HL-60 (cell line): ENCODE measurements around the gene TNIK.

ENCODE experiments used
- DNase-seq, 2 experiments: peaks; one replicate each; pipeline ENCODE4 v3.0.0-alpha.2; 2010 to 2020; ENCODE audit warnings: low read depth in 1 of 2, low spot score in 1 of 2
- H3K27ac ChIP-seq: fragments of 250-450 bp; sonication (Bioruptor Pico); replicated peaks from 2 replicates; pipeline ENCODE4 v1.5.1; 2020; ENCODE audit warnings: mild to moderate bottlenecking, moderate library complexity
- H3K27me3 ChIP-seq: fragments of 250-450 bp; sonication (Bioruptor Pico); 2 replicates; pipeline ENCODE4 v1.5.1; 2021; ENCODE audit warnings: mild to moderate bottlenecking, moderate library complexity; ENCODE audit not compliant: insufficient read depth, poor library complexity, severe bottlenecking
- H3K4me3 ChIP-seq: replicated peaks from 2 replicates; pipeline ENCODE4 v1.5.1; 2011; ENCODE audit warnings: mild to moderate bottlenecking, control low read depth, low read length; ENCODE audit not compliant: insufficient read depth
- GABPA ChIP-seq: IDR thresholded peaks from 2 replicates; pipeline ENCODE4 v1.6.1; 2012; ENCODE audit warnings: low read depth
- POLR2AphosphoS5 ChIP-seq: IDR thresholded peaks from 2 replicates; pipeline ENCODE4 v1.6.1; 2012; ENCODE audit warnings: low read depth
- SPI1 ChIP-seq: IDR thresholded peaks from 2 replicates; pipeline ENCODE4 v1.6.1; 2012; ENCODE audit warnings: low read depth, mild to moderate bottlenecking, borderline replicate concordance
- TF ChIP-seq, protein P1 (sequence below): IDR thresholded peaks from one replicate; pipeline ENCODE4 v1.5.1; 2011; ENCODE audit warnings: low read length, control low read depth, inconsistent platforms; ENCODE audit not compliant: insufficient read depth
- TF ChIP-seq, protein P2 (sequence below): IDR thresholded peaks from 2 replicates; pipeline ENCODE4 v1.6.1; 2012; ENCODE audit warnings: low read depth; ENCODE audit not compliant: insufficient replicate concordance

TNIK gene

DNA sequence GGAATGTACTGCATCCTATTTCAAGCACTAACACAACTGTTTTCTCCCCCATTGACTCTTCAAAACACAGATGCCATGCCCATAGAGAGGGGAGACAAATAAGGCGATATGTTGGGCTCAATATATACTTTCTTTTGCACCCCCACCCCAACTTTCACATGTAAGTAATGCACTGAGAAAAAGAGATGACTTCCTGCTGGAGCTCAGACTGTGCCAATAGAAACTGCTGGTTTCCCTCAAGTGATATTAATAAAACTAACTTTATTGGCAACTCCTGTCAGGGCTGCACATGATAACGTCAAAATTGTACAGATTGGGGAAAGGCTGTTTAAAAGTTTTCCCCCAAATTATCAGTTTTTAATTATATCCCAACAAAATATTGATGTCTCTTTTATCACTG, 163.0 kb downstream of the TNIK start:
- no peak overlapping the region for H3K27ac ChIP-seq
- H3K27me3 ChIP-seq = peaks cover 2% of the 10 kb centered on the region
- TF ChIP-seq, protein P1, sequence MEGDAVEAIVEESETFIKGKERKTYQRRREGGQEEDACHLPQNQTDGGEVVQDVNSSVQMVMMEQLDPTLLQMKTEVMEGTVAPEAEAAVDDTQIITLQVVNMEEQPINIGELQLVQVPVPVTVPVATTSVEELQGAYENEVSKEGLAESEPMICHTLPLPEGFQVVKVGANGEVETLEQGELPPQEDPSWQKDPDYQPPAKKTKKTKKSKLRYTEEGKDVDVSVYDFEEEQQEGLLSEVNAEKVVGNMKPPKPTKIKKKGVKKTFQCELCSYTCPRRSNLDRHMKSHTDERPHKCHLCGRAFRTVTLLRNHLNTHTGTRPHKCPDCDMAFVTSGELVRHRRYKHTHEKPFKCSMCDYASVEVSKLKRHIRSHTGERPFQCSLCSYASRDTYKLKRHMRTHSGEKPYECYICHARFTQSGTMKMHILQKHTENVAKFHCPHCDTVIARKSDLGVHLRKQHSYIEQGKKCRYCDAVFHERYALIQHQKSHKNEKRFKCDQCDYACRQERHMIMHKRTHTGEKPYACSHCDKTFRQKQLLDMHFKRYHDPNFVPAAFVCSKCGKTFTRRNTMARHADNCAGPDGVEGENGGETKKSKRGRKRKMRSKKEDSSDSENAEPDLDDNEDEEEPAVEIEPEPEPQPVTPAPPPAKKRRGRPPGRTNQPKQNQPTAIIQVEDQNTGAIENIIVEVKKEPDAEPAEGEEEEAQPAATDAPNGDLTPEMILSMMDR = no peak
- no peak for TF ChIP-seq POLR2AphosphoS5
- TF ChIP-seq, protein P2, sequence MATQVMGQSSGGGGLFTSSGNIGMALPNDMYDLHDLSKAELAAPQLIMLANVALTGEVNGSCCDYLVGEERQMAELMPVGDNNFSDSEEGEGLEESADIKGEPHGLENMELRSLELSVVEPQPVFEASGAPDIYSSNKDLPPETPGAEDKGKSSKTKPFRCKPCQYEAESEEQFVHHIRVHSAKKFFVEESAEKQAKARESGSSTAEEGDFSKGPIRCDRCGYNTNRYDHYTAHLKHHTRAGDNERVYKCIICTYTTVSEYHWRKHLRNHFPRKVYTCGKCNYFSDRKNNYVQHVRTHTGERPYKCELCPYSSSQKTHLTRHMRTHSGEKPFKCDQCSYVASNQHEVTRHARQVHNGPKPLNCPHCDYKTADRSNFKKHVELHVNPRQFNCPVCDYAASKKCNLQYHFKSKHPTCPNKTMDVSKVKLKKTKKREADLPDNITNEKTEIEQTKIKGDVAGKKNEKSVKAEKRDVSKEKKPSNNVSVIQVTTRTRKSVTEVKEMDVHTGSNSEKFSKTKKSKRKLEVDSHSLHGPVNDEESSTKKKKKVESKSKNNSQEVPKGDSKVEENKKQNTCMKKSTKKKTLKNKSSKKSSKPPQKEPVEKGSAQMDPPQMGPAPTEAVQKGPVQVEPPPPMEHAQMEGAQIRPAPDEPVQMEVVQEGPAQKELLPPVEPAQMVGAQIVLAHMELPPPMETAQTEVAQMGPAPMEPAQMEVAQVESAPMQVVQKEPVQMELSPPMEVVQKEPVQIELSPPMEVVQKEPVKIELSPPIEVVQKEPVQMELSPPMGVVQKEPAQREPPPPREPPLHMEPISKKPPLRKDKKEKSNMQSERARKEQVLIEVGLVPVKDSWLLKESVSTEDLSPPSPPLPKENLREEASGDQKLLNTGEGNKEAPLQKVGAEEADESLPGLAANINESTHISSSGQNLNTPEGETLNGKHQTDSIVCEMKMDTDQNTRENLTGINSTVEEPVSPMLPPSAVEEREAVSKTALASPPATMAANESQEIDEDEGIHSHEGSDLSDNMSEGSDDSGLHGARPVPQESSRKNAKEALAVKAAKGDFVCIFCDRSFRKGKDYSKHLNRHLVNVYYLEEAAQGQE = no peak
- no peak for TF ChIP-seq GABPA
- no peak for TF ChIP-seq SPI1
- H3K4me3 ChIP-seq = no peak overlapping the region
- DNase-seq = no peak

- no peak overlapping the region for H3K4me3 ChIP-seq
- no peak overlapping the region for H3K27ac ChIP-seq
- TF ChIP-seq GABPA = no peak
- no peak for TF ChIP-seq POLR2AphosphoS5
- no peak for TF ChIP-seq SPI1
- TF ChIP-seq, protein P1 = no peak
- TF ChIP-seq, protein P2 = no peak
- DNase-seq = no peak
- H3K27me3 ChIP-seq = peaks cover 2% of the 10 kb centered on the region
Observed at GRCh38 chr3:171295484-171296373, 164.5 kb downstream of the TNIK start.

- TF ChIP-seq, protein P1 = no peak
- TF ChIP-seq, protein P2 = no peak
- TF ChIP-seq POLR2AphosphoS5 = no peak
- TF ChIP-seq GABPA = no peak
- no peak for TF ChIP-seq SPI1
- H3K27ac ChIP-seq = no peak overlapping the region
- DNase-seq = no peak
- H3K4me3 ChIP-seq = no peak overlapping the region
- peaks cover 2% of the 10 kb centered on the region for H3K27me3 ChIP-seq
Observed at GRCh38 chr3:171293142-171293782, 166.9 kb downstream of the TNIK start.
